AG04449 (cell line): ENCODE results near the gene AMFR.
"Not testable (repeated sequence)": the region's sequence is repeated elsewhere in the genome, so short reads cannot be mapped to it uniquely, and the experiment has no call there.

Experiments
- CTCF ChIA-PET: fragments of 350-600 bp; formaldehyde crosslinking; extraction: SDS; loops from one replicate; lab custom pipeline; 2021; ENCODE audit warnings: antibody characterized with exemption; lab: Yijun Ruan, JAX
- POLR2A ChIA-PET: fragments of 400-600, 350-600 bp; formaldehyde crosslinking; extraction: SDS; loops from one replicate; lab custom pipeline; 2020; ENCODE audit warnings: antibody characterized with exemption, inconsistent platforms; lab: Yijun Ruan, JAX
- DNase-seq: peaks from one replicate; pipeline ENCODE4 v3.0.0-alpha.2; 2010; ENCODE audit warnings: low read depth, low spot score
- H3K4me3 ChIP-seq: 2 replicates; pipeline ENCODE4 v1.5.1; 2011; ENCODE audit warnings: low read depth, mild to moderate bottlenecking, control low read depth, low read length
- CTCF ChIP-seq: IDR thresholded peaks from one replicate; pipeline ENCODE4 v1.5.1; 2011; ENCODE audit warnings: mild to moderate bottlenecking, moderate library complexity, low read length, control low read depth, inconsistent platforms; ENCODE audit not compliant: insufficient read depth; ENCODE audit errors: missing control alignments

Gene AMFR

GRCh38 chr16:56405977-56406672 is 19.2 kb downstream of the AMFR start:
- TF ChIP-seq CTCF: no peak
- DNase-seq: no peak
- ChIA-PET CTCF (no interaction called here), POLR2A (no interaction called here)
- H3K4me3 ChIP-seq: no peak overlapping the region

GRCh38 chr16:56401482-56401881 is 23.9 kb downstream of the AMFR start:
- ChIA-PET POLR2A (interaction anchor here (0.8 kb wide), 1 partner anchor 12 kb away, joined by 3 read pairs; no protein-coding TSS in a partner anchor), CTCF (interaction anchor here (1.0 to 1.7 kb wide), 2 partner anchors 11 to 18 kb away, joined by 3 to 12 read pairs; no protein-coding TSS in a partner anchor)
- DNase-seq: no peak
- H3K4me3 ChIP-seq: no peak overlapping the region
- TF ChIP-seq CTCF: peak; percentile 6

- DNase-seq: no peak
- H3K4me3 ChIP-seq: no peak overlapping the region
- CTCF ChIA-PET: interaction anchor here (1.7 kb wide), 1 partner anchor 10 kb away, joined by 12 read pairs; no protein-coding TSS in a partner anchor
- TF ChIP-seq CTCF: no peak
- POLR2A ChIA-PET: no interaction called here
Observed at GRCh38 chr16:56400458-56400857, 24.9 kb downstream of the AMFR start.

GRCh38 chr16:56399486-56399885 is 25.9 kb downstream of the AMFR start:
- no peak overlapping the region for H3K4me3 ChIP-seq
- DNase-seq: no peak
- ChIA-PET POLR2A (no interaction called here), CTCF (no interaction called here)
- no peak for TF ChIP-seq CTCF

GRCh38 chr16:56399047-56399446 is 26.3 kb downstream of the AMFR start:
- no peak overlapping the region for H3K4me3 ChIP-seq
- ChIA-PET POLR2A (no interaction called here), CTCF (no interaction called here)
- DNase-seq: no peak
- no peak for TF ChIP-seq CTCF

- POLR2A ChIA-PET, H3K4me3 ChIP-seq, DNase-seq, CTCF ChIA-PET: not testable (repeated sequence)
Observed at GRCh38 chr16:56396724-56397123, 28.6 kb downstream of the AMFR start.
